Esophagus squamous epithelium (tissue), 4 donors: ENCODE results near the gene ZNF117.

Source experiments
- POLR2A ChIP-seq, 4 donors: fragments of 450-650 bp; IDR thresholded peaks; one replicate each; pipeline ENCODE4 v1.6.1; 2017; ENCODE audit warnings: antibody characterized with exemption in 4 of 4, mild to moderate bottlenecking in 4 of 4, moderate library complexity in 3 of 4
- TF ChIP-seq, protein P1 (sequence below), 6 experiments: fragments of 450-650 bp in 4 of 6; fragments of 200-600 bp in 2 of 6; sonication (generic) in 2 of 6; IDR thresholded peaks; one replicate each; pipeline ENCODE4 v1.5.1; 2016 to 2019; ENCODE audit warnings: antibody characterized with exemption in 6 of 6, mild to moderate bottlenecking in 4 of 6, moderate library complexity in 4 of 6

DNA sequence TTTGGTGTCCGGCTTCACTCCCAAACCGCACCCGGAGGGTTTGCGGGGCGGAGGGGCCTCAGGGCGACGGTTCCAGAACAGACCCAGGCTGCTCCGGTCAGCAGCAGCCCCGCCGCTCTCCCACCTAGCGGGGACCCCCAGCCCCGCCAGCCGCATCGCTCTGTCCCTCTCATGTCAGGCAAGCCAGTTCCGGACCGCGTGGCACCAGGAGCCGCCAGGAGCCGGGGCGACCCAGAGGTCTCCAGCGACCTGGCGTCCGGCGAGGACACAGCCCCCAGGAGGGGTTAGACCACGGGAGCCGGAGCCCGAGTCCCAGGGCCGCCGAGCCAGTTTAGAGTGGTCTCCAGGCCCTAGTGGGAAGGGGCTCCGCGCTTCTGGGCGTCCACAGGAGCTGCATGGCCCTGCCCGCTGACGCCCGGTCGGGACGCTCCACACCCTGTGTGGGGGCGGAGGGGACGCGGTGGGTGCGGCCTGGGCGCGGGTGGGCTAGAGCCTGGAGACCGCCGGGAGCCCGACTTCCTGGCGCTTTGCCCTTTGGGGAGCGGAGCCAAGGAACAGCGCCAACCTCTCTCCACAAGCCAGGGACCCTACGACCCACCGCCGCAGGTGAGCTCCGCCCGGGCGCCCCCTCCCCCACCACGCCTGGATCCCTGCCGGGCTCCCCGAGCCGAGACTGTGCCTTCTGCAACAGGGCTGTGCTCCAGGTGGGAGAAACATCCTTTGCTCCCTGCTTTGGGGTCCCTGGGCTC lies 43.4 kb downstream of the ZNF117 start:
- TF ChIP-seq, protein P1, sequence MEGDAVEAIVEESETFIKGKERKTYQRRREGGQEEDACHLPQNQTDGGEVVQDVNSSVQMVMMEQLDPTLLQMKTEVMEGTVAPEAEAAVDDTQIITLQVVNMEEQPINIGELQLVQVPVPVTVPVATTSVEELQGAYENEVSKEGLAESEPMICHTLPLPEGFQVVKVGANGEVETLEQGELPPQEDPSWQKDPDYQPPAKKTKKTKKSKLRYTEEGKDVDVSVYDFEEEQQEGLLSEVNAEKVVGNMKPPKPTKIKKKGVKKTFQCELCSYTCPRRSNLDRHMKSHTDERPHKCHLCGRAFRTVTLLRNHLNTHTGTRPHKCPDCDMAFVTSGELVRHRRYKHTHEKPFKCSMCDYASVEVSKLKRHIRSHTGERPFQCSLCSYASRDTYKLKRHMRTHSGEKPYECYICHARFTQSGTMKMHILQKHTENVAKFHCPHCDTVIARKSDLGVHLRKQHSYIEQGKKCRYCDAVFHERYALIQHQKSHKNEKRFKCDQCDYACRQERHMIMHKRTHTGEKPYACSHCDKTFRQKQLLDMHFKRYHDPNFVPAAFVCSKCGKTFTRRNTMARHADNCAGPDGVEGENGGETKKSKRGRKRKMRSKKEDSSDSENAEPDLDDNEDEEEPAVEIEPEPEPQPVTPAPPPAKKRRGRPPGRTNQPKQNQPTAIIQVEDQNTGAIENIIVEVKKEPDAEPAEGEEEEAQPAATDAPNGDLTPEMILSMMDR (IDR thresholded peaks at IDR 0.05) = no peak
- no peak for TF ChIP-seq POLR2A (IDR thresholded peaks at IDR 0.05)
